H1 (cell line): ENCODE data around the gene TSPAN2. TPM values are rescaled to one million over a fixed set of nuclear protein-coding genes. Genes with fewer than 3 reads are reported as not detected.

ENCODE experiments used
- ASH2L ChIP-seq: fragments of 200-600, 300-600 bp; sonication (generic); IDR thresholded peaks from one replicate; pipeline ENCODE4 v1.7.1; 2017; ENCODE audit warnings: low read length
- CBX8 ChIP-seq: fragments of 300-800, 300-1000 bp; sonication (generic); IDR thresholded peaks from 2 replicates; pipeline ENCODE4 v1.7.1; 2016; ENCODE audit warnings: low read depth, low read length, borderline replicate concordance
- CHD7 ChIP-seq: fragments of 300-600 bp; sonication (generic); IDR thresholded peaks from 2 replicates; pipeline ENCODE4 v1.7.1; 2012; ENCODE audit warnings: low read length, moderate library complexity, mild to moderate bottlenecking, inconsistent platforms; ENCODE audit not compliant: insufficient replicate concordance
- HDAC2 ChIP-seq, 2 experiments: fragments of 300-600 bp in 1 of 2; sonication (generic) in 1 of 2; IDR thresholded peaks; 2 replicates each; pipeline ENCODE4 v1.6.1; 2011 to 2012; ENCODE audit warnings: low read depth in 2 of 2, low read length in 2 of 2, mild to moderate bottlenecking in 2 of 2, moderate library complexity in 2 of 2, borderline replicate concordance in 1 of 2, inconsistent platforms in 1 of 2
- RBBP5 ChIP-seq: IDR thresholded peaks from 2 replicates; pipeline ENCODE4 v1.7.1; 2012; ENCODE audit warnings: low read depth, mild to moderate bottlenecking, inconsistent platforms, low read length, moderate library complexity, borderline replicate concordance
- RNF2 ChIP-seq: fragments of 200-900, 300-1000 bp; sonication (generic); IDR thresholded peaks from 2 replicates; pipeline ENCODE4 v1.7.1; 2016; ENCODE audit warnings: borderline replicate concordance, low read depth, mild to moderate bottlenecking, antibody characterized with exemption, low read length; ENCODE audit not compliant: poor library complexity, severe bottlenecking; ENCODE audit errors: missing control alignments
- polyA plus RNA-seq, 7 experiments: library from polyadenylated mRNA; depleted of rRNA in 3 of 7; stranded (reverse) in 5 of 7; unstranded in 2 of 7; fragments of >200 nt in 5 of 7; fragments of 200-250 nt in 2 of 7; gene quantifications; 1 replicate in 5 of 7; 2 replicates in 1 of 7; 4 replicates in 1 of 7; pipeline versions ENCODE4 v1.2.1 to v1.2.3, GENCODE V29; 2011 to 2013; ENCODE audit warnings: missing spikeins in 2 of 7, mixed read lengths in 2 of 7
- total RNA-seq: library from RNA; stranded (reverse); fragmentation: NEBNext Ultra II Directional; extraction: Animal tissue kit (Norgen Biotek cat#: 25700); gene quantifications from 2 replicates; pipeline ENCODE4 v1.2.1, GENCODE V29; 2021

Gene TSPAN2
- total and polyA plus RNA-seq, 2 of the 8 experiments (the other 6 are each of a cell fraction or from before 2014, with no cell fraction given): 7.4 to 14.2 TPM

GRCh38 chr1:115035652-115036051 is 53.7 kb downstream of the TSPAN2 start (continued):
- TF ChIP-seq CHD7 (no peak), RNF2 (no peak), HDAC2 (IDR thresholded peaks at IDR 0.05; ENCODE audit: borderline replicate concordance in 1 of 2, low read depth in 2 of 2, low read length in 2 of 2) (no peak), CBX8 (no peak), ASH2L (no peak), RBBP5 (no peak)
